Mammary epithelial cell (primary cell): ENCODE results near the gene BID.

Source experiments
- EZH2 ChIP-seq: IDR thresholded peaks from 2 replicates; pipeline ENCODE4 v1.6.1; 2012; ENCODE audit warnings: low read length, inconsistent platforms, borderline replicate concordance
- TF ChIP-seq, protein P1 (sequence below), 2 donors: IDR thresholded peaks in 1 of 2; conservative IDR thresholded peaks in 1 of 2; 2 replicates each; pipeline ENCODE4 v1.5.1; 2011 to 2012; ENCODE audit warnings: inconsistent platforms in 2 of 2, low read length in 2 of 2, mild to moderate bottlenecking in 2 of 2, control low read depth in 1 of 2, low read depth in 1 of 2; ENCODE audit not compliant: insufficient read depth in 1 of 2; ENCODE audit errors: extremely low read depth in 1 of 2

DNA sequence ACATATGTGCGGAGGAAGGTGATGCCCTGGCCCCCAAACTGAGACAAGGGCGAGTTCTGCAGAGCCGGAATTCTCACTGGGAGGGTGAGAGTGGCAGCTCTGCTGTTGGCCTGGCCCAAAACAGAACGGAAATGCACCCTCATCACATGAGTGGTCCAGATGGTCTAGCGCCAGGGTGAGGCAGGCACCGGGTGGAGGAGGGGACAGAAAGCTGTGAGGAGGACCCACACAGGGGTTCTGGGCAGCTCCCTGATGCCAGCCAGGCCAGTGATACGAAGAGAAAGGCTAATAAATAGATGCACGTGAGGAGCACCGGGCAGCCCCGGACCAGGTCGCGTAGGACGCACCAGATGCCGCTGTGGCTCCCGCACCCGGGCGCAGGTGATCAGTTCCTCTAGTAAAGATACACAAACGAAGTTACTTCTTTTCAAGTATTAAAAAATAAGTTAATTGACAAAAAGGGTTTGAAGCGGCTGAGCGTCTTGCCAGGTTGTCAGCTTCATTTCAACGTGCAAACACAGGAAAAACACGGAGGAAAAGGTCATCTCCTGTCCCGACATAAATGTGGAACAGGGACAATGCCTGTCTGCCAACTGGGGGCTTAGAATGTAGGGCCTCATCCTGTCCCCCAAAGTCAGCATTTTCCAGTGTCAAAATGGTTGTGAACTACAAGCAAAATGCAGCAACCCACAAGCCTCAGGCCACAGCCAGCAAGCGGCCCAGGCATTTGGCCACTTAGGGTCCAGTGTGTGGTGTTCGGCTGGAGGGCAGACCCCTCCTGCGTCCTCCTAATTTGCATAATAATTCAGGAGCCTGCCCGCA is 15.3 kb upstream of the BID start:
- TF ChIP-seq, protein P1, sequence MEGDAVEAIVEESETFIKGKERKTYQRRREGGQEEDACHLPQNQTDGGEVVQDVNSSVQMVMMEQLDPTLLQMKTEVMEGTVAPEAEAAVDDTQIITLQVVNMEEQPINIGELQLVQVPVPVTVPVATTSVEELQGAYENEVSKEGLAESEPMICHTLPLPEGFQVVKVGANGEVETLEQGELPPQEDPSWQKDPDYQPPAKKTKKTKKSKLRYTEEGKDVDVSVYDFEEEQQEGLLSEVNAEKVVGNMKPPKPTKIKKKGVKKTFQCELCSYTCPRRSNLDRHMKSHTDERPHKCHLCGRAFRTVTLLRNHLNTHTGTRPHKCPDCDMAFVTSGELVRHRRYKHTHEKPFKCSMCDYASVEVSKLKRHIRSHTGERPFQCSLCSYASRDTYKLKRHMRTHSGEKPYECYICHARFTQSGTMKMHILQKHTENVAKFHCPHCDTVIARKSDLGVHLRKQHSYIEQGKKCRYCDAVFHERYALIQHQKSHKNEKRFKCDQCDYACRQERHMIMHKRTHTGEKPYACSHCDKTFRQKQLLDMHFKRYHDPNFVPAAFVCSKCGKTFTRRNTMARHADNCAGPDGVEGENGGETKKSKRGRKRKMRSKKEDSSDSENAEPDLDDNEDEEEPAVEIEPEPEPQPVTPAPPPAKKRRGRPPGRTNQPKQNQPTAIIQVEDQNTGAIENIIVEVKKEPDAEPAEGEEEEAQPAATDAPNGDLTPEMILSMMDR (conservative IDR thresholded peaks at IDR 0.05 in 1 of 2, IDR thresholded peaks at IDR 0.05 in 1 of 2; ENCODE audit: extremely low read depth in 1 of 2, insufficient read depth in 1 of 2, low read depth in 1 of 2, low read length in 2 of 2): no peak
- TF ChIP-seq EZH2: no peak
